ENCODE measurements around the gene ZNF43. TPM values are rescaled to one million over a fixed set of nuclear protein-coding genes. Genes with fewer than 3 reads are reported as not detected.

The ZNF43 gene
- polyA plus RNA-seq, 1 of the 3 experiments (the other 2 are of a cell fraction): 3.4 TPM

DNA sequence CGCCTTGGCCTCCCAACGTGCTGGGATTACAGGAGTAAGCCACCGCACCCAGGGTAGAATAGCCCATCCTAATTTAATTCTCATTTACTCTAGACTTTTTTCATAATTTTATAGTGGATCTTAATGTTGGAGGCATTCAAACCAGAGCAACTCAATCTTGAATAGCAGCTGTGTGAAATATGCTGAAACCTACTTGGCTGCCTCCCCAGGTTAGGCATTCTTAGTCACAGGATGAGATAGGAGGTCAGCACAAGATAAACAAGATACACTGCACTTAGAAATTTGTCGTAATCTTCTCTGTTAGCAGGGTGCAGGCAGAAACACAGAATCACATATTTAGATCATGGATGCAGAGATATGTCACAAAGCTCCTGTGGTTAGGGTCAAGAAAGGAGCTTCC lies 2.7 kb upstream of the ZNF43 start:
- CTCF ChIA-PET: no interaction called here
- Histone ChIP-seq H3K27me3 (ENCODE audit: insufficient read depth) (no peaks in the 10 kb centered on the region), H3K4me2 (no peak overlapping the region), H3F3A (replicated peaks; ENCODE audit: insufficient read depth) (peaks cover 26% of the 10 kb centered on the region), H3K27ac (ENCODE audit: low read depth in 2 of 2, low read length in 1 of 2) (no peak overlapping the region), H3K4me1 (ENCODE audit: control insufficient read depth in 1 of 2, insufficient read depth in 2 of 2, low read depth in 1 of 2, low read length in 1 of 2) (peaks cover 0 to 2% of the 10 kb centered on the region in 2 experiments; a peak in 1 of 4 replicates), H3K9me3 (no peaks in the 10 kb centered on the region), H2AFZ (ENCODE audit: low read depth) (no peak overlapping the region), H3K79me2 (ENCODE audit: insufficient read depth) (peaks cover 23% of the 10 kb centered on the region; the same call in 1 of the 2 replicates), H3K9me2 (no peaks in the 10 kb centered on the region), H4K20me1 (ENCODE audit: insufficient read depth) (no peaks in the 10 kb centered on the region), H3K9ac (no peak overlapping the region), H3K36me3 (replicated peaks in 1 of 2; ENCODE audit: control insufficient read depth in 1 of 2, insufficient read depth in 2 of 2, low read length in 1 of 2) (peaks cover 38 to 50% of the 10 kb centered on the region in 2 experiments), H3K4me3 (ENCODE audit: low read depth in 2 of 2, low read length in 1 of 2) (no peak overlapping the region)
- DNase-seq: no peak
- no peak for TF ChIP-seq FOXM1 (IDR thresholded peaks at IDR 0.05; ENCODE audit: low read depth)
- no peak for TF ChIP-seq TCF12 (IDR thresholded peaks at IDR 0.05)
- no peak for TF ChIP-seq RAD21 (IDR thresholded peaks at IDR 0.05; ENCODE audit: low read length)
- TF ChIP-seq, protein P1, sequence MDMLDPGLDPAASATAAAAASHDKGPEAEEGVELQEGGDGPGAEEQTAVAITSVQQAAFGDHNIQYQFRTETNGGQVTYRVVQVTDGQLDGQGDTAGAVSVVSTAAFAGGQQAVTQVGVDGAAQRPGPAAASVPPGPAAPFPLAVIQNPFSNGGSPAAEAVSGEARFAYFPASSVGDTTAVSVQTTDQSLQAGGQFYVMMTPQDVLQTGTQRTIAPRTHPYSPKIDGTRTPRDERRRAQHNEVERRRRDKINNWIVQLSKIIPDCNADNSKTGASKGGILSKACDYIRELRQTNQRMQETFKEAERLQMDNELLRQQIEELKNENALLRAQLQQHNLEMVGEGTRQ (IDR thresholded peaks at IDR 0.05; ENCODE audit: borderline replicate concordance, low read depth, low read length): no peak
- TF ChIP-seq SIN3A (IDR thresholded peaks at IDR 0.05; ENCODE audit: borderline replicate concordance, low read depth, low read length): no peak
- TF ChIP-seq TAF1 (IDR thresholded peaks at IDR 0.05; ENCODE audit: borderline replicate concordance, low read depth, low read length): no peak
- TF ChIP-seq ELF1 (IDR thresholded peaks at IDR 0.05): no peak
- no peak for TF ChIP-seq MEF2A (IDR thresholded peaks at IDR 0.05; ENCODE audit: borderline replicate concordance, low read depth)
- no peak for TF ChIP-seq JUND (IDR thresholded peaks at IDR 0.05)
- TF ChIP-seq, protein P2, sequence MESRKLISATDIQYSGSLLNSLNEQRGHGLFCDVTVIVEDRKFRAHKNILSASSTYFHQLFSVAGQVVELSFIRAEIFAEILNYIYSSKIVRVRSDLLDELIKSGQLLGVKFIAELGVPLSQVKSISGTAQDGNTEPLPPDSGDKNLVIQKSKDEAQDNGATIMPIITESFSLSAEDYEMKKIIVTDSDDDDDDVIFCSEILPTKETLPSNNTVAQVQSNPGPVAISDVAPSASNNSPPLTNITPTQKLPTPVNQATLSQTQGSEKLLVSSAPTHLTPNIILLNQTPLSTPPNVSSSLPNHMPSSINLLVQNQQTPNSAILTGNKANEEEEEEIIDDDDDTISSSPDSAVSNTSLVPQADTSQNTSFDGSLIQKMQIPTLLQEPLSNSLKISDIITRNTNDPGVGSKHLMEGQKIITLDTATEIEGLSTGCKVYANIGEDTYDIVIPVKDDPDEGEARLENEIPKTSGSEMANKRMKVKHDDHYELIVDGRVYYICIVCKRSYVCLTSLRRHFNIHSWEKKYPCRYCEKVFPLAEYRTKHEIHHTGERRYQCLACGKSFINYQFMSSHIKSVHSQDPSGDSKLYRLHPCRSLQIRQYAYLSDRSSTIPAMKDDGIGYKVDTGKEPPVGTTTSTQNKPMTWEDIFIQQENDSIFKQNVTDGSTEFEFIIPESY (IDR thresholded peaks at IDR 0.05; ENCODE audit: borderline replicate concordance, low read depth): no peak
- TF ChIP-seq, protein P3, sequence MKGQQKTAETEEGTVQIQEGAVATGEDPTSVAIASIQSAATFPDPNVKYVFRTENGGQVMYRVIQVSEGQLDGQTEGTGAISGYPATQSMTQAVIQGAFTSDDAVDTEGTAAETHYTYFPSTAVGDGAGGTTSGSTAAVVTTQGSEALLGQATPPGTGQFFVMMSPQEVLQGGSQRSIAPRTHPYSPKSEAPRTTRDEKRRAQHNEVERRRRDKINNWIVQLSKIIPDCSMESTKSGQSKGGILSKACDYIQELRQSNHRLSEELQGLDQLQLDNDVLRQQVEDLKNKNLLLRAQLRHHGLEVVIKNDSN (IDR thresholded peaks at IDR 0.05; ENCODE audit: borderline replicate concordance, low read depth): no peak
- TF ChIP-seq MXI1 (IDR thresholded peaks at IDR 0.05; ENCODE audit: low read depth, low read length): no peak
- no peak for TF ChIP-seq FOXJ3 (CRISPR knock-in tag; IDR thresholded peaks at IDR 0.05)
- POLR2A ChIA-PET: no interaction called here
- 91% methylated on average over 4 of the region's 4 CpGs for WGBS (ENCODE audit: low lambda C conversion rate)

DNA sequence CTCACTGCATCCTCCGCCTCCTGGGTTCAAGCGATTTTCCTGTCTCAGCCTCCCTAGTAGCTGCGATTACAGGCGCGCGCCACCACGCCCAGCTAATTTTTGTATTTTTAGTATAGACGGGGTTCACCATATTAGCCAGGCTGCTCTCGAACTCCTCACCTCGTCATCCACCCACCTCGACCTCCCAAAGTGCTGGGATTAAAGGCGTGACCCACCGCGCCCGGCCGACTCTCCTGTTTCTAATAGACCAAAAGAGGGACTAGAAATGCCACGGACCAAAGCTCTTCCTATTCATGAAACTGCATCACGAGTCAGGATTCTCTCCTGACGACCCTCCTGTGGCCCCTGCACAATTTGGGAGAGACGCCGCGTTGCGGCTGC lies 563 bp downstream of the ZNF43 start:
- H3K27me3 ChIP-seq (ENCODE audit: insufficient read depth): no peaks in the 10 kb centered on the region
- no peaks in the 10 kb centered on the region for H4K20me1 ChIP-seq (ENCODE audit: insufficient read depth)
- CTCF ChIA-PET: interaction anchor here (0.6 to 3.0 kb wide), 2 partner anchors 16 to 70 kb away, joined by 3 to 11 read pairs; no protein-coding TSS in a partner anchor
- no peaks in the 10 kb centered on the region; the same call in 1 of the 2 replicates for H3K9me3 ChIP-seq
- H3K4me1 ChIP-seq (ENCODE audit: control insufficient read depth in 1 of 2, insufficient read depth in 2 of 2, low read depth in 1 of 2, low read length in 1 of 2): peaks cover 0 to 2% of the 10 kb centered on the region in 2 experiments; a peak in 1 of 4 replicates
- peak overlapping the region; percentile 92; the same call in 1 of the 2 replicates for H2AFZ ChIP-seq (ENCODE audit: low read depth)
- H3K9ac ChIP-seq: peak overlapping the region; percentile 82
- peak overlapping the region; percentile 96 for H3K4me2 ChIP-seq
- 6% methylated on average over 23 of the region's 23 CpGs for WGBS (ENCODE audit: low lambda C conversion rate)
- POLR2A ChIA-PET: interaction anchor here (0.8 to 2.0 kb wide), 7 partner anchors 9 to 693 kb away, joined by 3 to 49 read pairs (median 4); partner anchors contain the start of genes ZNF429 and ZNF708
- H3F3A ChIP-seq (replicated peaks; ENCODE audit: insufficient read depth): peaks cover 33% of the 10 kb centered on the region
- TF ChIP-seq, protein P4, sequence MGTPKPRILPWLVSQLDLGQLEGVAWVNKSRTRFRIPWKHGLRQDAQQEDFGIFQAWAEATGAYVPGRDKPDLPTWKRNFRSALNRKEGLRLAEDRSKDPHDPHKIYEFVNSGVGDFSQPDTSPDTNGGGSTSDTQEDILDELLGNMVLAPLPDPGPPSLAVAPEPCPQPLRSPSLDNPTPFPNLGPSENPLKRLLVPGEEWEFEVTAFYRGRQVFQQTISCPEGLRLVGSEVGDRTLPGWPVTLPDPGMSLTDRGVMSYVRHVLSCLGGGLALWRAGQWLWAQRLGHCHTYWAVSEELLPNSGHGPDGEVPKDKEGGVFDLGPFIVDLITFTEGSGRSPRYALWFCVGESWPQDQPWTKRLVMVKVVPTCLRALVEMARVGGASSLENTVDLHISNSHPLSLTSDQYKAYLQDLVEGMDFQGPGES (IDR thresholded peaks at IDR 0.05; ENCODE audit: low read depth, low read length): no peak
- TF ChIP-seq, protein P2 (IDR thresholded peaks at IDR 0.05; ENCODE audit: borderline replicate concordance, low read depth): no peak
- TF ChIP-seq RFX5 (IDR thresholded peaks at IDR 0.05; ENCODE audit: low read length): no peak
- no peak for TF ChIP-seq EZH2phosphoT487 (IDR thresholded peaks at IDR 0.05; ENCODE audit: borderline replicate concordance, low read depth)
- TF ChIP-seq, protein P5, sequence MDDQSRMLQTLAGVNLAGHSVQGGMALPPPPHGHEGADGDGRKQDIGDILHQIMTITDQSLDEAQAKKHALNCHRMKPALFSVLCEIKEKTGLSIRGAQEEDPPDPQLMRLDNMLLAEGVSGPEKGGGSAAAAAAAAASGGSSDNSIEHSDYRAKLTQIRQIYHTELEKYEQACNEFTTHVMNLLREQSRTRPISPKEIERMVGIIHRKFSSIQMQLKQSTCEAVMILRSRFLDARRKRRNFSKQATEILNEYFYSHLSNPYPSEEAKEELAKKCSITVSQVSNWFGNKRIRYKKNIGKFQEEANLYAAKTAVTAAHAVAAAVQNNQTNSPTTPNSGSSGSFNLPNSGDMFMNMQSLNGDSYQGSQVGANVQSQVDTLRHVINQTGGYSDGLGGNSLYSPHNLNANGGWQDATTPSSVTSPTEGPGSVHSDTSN (IDR thresholded peaks at IDR 0.05): no peak
- no peak for TF ChIP-seq NFIC (IDR thresholded peaks at IDR 0.05; ENCODE audit: borderline replicate concordance)
- no peak for TF ChIP-seq FOSL2 (IDR thresholded peaks at IDR 0.05; ENCODE audit: borderline replicate concordance, low read depth)
- TF ChIP-seq, protein P3 (IDR thresholded peaks at IDR 0.05; ENCODE audit: borderline replicate concordance, low read depth): no peak
- peak overlapping the region; percentile 80 to 92 for H3K27ac ChIP-seq (ENCODE audit: low read depth in 2 of 2, low read length in 1 of 2)
- peaks cover 45% of the 10 kb centered on the region for H3K79me2 ChIP-seq (ENCODE audit: insufficient read depth)
- DNase-seq: no peak
- peak overlapping the region; percentile 69 to 90 for H3K4me3 ChIP-seq (ENCODE audit: low read depth in 2 of 2, low read length in 1 of 2)
- H3K9me2 ChIP-seq: no peaks in the 10 kb centered on the region
- H3K36me3 ChIP-seq (replicated peaks in 1 of 2; ENCODE audit: control insufficient read depth in 1 of 2, insufficient read depth in 2 of 2, low read length in 1 of 2): peaks cover 12 to 43% of the 10 kb centered on the region in 2 experiments
